HFFc6 (cell line): ENCODE data around the gene RAB26. TPM values are rescaled to one million over a fixed set of nuclear protein-coding genes. Genes with fewer than 3 reads are reported as not detected.
"Not testable (repeated sequence)": the region's sequence is repeated elsewhere in the genome, so short reads cannot be mapped to it uniquely, and the experiment has no call there.

Experiments used
- DNase-seq: peaks from one replicate; pipeline ENCODE4 v3.0.0-alpha.2; 2018
- H3K27ac Mint-ChIP-seq: 2 replicates; pipeline ENCODE4 v1.8.0; 2020; ENCODE audit warnings: mild to moderate bottlenecking, mixed read lengths
- H3K27me3 Mint-ChIP-seq: 2 replicates; pipeline ENCODE4 v1.8.0; 2021; ENCODE audit warnings: mild to moderate bottlenecking, moderate library complexity, mixed read lengths; ENCODE audit not compliant: insufficient read depth
- H3K36me3 Mint-ChIP-seq: 2 replicates; pipeline ENCODE4 v1.8.0; 2021; ENCODE audit warnings: low read depth, mixed read lengths
- H3K4me1 Mint-ChIP-seq: 2 replicates; pipeline ENCODE4 v1.8.0; 2020; ENCODE audit warnings: low read depth, mixed read lengths
- H3K4me3 Mint-ChIP-seq: 2 replicates; pipeline ENCODE4 v1.8.0; 2020; ENCODE audit warnings: mild to moderate bottlenecking, moderate library complexity, mixed read lengths
- H3K9me3 Mint-ChIP-seq: 2 replicates; pipeline ENCODE4 v1.8.0; 2020; ENCODE audit warnings: mild to moderate bottlenecking, mixed read lengths
- total RNA-seq, 6 experiments: library from RNA; stranded (reverse); fragmentation: NEBNext Ultra II Directional; extraction: Animal tissue kit (Norgen Biotek cat#: 25700); gene quantifications; 2 replicates in 1 of 6; 3 replicates in 5 of 6; pipeline ENCODE4 v1.2.3, GENCODE V29; 2021
- TF ChIP-seq, protein P1 (sequence below): fragments of 200-600 bp; sonication (generic); IDR thresholded peaks from 2 replicates; pipeline ENCODE4 v1.5.0; 2021; ENCODE audit warnings: antibody characterized with exemption, mild to moderate bottlenecking

Gene RAB26
- total RNA-seq, 6 experiments from 2014 or later: 0.31 to 1.2 (median 0.65) TPM

GRCh38 chr16:2126161-2126743, 22.2 kb upstream of the RAB26 start:
- peak overlapping the region; percentile 57 for H3K4me3 Mint-ChIP-seq
- H3K27ac Mint-ChIP-seq: peak overlapping the region; percentile 95
- H3K27me3 Mint-ChIP-seq, H3K9me3 Mint-ChIP-seq, H3K36me3 Mint-ChIP-seq, DNase-seq: not testable (repeated sequence)
- TF ChIP-seq, protein P1, sequence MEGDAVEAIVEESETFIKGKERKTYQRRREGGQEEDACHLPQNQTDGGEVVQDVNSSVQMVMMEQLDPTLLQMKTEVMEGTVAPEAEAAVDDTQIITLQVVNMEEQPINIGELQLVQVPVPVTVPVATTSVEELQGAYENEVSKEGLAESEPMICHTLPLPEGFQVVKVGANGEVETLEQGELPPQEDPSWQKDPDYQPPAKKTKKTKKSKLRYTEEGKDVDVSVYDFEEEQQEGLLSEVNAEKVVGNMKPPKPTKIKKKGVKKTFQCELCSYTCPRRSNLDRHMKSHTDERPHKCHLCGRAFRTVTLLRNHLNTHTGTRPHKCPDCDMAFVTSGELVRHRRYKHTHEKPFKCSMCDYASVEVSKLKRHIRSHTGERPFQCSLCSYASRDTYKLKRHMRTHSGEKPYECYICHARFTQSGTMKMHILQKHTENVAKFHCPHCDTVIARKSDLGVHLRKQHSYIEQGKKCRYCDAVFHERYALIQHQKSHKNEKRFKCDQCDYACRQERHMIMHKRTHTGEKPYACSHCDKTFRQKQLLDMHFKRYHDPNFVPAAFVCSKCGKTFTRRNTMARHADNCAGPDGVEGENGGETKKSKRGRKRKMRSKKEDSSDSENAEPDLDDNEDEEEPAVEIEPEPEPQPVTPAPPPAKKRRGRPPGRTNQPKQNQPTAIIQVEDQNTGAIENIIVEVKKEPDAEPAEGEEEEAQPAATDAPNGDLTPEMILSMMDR: peak; percentile 12; the same call in 1 of the 2 replicates
- H3K4me1 Mint-ChIP-seq: peaks cover 57% of the 10 kb centered on the region

GRCh38 chr16:2126928-2127556, 21.4 kb upstream of the RAB26 start:
- H3K4me3 Mint-ChIP-seq: peak overlapping the region; percentile 54
- H3K36me3 Mint-ChIP-seq, H3K9me3 Mint-ChIP-seq, H3K27me3 Mint-ChIP-seq, DNase-seq: not testable (repeated sequence)
- H3K27ac Mint-ChIP-seq: peak overlapping the region; percentile 95
- peaks cover 52% of the 10 kb centered on the region for H3K4me1 Mint-ChIP-seq

DNA sequence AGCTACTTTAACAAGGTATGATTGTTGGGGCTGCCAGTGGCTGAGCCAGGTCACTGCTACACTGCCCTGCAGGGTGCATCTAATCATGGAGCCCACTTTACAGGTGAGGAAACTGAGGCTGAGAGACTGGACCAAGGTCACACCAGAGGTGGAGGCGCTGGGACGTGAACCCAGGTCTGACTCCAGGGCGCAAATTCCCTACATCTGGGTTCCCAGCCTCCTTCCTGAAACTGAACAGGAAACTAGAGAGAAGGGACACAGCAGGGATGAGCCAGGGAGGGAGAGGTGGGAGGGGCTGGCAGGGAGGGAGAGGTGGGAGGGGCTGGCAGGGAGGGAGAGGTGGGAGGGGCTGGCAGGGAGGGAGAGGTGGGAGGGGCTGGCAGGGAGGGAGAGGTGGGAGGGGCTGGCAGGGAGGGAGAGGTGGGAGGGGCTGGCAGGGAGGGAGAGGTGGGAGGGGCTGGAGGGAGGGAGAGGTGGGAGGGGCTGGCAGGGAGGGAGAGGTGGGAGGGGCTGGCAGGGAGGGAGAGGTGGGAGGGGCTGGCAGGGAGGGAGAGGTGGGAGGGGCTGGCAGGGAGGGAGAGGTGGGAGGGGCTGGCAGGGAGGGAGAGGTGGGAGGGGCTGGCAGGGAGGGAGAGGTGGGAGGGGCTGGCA, 20.7 kb upstream of the RAB26 start:
- Mint-ChIP-seq H3K27ac (peak overlapping the region; percentile 95), H3K4me3 (peak overlapping the region; percentile 43), H3K4me1 (peaks cover 52% of the 10 kb centered on the region)
- not testable (repeated sequence) for H3K27me3 Mint-ChIP-seq, H3K36me3 Mint-ChIP-seq, H3K9me3 Mint-ChIP-seq
- peak; percentile 52 for DNase-seq

GRCh38 chr16:2129251-2129650, 19.2 kb upstream of the RAB26 start:
- DNase-seq: peak; percentile 84
- Mint-ChIP-seq H3K27ac (peak overlapping the region; percentile 82), H3K4me1 (peaks cover 52% of the 10 kb centered on the region), H3K4me3 (peak overlapping the region; percentile 73)
- H3K9me3 Mint-ChIP-seq, H3K36me3 Mint-ChIP-seq, H3K27me3 Mint-ChIP-seq: not testable (repeated sequence)

GRCh38 chr16:2129890-2130447, 18.5 kb upstream of the RAB26 start:
- Mint-ChIP-seq H3K4me1 (peaks cover 50% of the 10 kb centered on the region), H3K4me3 (peak overlapping the region; percentile 73), H3K27ac (peak overlapping the region; percentile 82)
- H3K36me3 Mint-ChIP-seq, H3K27me3 Mint-ChIP-seq, H3K9me3 Mint-ChIP-seq: not testable (repeated sequence)
- DNase-seq: peak; percentile 30

DNA sequence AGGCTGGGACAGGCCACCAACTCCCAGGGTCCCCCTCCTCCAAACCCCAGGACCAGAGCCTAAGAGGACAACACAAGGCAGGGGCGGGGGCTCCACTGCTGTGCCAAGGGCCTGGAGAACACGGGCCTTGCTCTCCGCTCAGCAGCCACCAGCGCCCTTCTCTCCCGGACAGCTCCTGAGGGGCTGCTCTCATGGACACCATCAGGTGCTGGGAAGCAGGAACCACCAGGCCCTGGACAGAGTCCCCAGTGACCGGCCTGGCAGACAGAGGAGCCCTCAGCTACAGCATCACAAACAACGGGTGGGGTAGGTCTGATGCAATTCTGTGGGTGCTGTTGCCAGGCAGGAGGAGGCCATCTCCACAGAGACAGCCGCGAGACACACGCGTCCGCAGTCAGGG, 14.6 kb upstream of the RAB26 start:
- H3K4me3 Mint-ChIP-seq: peak overlapping the region; percentile 74

DNA sequence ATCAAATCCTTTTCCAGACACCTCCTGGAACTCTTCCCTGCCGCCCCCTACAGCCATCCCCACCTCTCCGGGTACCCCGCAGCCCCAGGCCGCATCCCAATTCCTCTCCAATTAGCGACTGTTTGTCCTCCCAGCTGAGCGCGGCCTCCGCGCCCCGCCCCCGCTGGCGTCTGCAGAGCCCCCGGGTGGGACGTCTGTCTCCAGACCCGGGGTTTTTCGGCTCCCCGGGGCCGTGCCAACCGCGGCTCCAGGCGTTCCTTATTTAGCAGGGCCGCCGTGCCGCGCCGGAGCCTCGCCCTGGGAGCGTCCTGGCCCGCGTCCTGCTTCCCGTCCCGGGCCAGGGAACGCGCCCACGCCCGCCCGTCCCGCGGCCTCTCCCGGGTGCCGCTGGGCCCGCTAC, 13.4 kb upstream of the RAB26 start:
- H3K27me3 Mint-ChIP-seq, H3K9me3 Mint-ChIP-seq, H3K36me3 Mint-ChIP-seq, H3K27ac Mint-ChIP-seq, DNase-seq: not testable (repeated sequence)
- peak overlapping the region; percentile 89 for H3K4me3 Mint-ChIP-seq
- peaks cover 14% of the 10 kb centered on the region for H3K4me1 Mint-ChIP-seq

More for the DNA sequence above, 14.6 kb upstream of the RAB26 start:
- H3K27ac Mint-ChIP-seq: peak overlapping the region; percentile 60
- H3K9me3 Mint-ChIP-seq, H3K36me3 Mint-ChIP-seq, H3K27me3 Mint-ChIP-seq, DNase-seq: not testable (repeated sequence)
- H3K4me1 Mint-ChIP-seq: peaks cover 25% of the 10 kb centered on the region

DNA sequence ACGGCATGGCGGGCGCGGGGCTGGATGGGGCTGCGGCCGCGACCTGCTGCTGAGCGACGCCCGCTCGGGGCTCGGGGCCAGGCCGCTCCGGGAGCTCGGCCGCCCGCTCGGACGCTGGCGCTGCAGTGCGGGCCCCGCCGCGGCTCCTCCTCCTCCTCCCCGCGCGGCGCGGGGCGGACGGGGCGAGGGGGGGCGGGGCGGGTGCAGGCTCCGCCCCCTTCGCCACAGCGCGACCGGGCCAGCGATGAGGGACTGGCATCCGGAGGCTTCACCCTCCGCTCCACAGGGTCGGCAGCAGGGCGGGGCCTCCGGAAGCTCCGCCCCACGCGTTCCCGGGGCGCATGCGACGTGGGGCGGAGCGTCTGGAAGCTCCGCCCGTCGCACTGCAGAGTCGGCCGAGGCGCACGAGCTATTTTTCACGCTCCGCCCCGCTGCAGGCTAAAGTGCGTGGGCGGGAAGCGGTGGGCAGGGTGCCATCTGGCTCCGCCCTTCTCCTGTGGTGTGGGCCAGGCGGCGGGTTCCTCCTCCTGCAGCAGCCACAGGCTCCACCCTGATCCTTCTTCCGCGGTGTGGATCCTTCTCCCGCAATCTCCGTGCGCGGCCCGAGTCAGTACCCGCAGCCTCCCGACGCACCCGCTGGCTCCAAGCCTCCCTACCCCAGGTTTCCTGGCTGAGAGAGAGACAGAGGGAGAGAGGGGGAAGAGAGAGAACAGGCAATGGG, 12.5 kb upstream of the RAB26 start, which contains the start of gene PKD1:
Gene PKD1, minus strand, starts transcription at position 129 of the 721 bp plus-strand sequence. CDS start 209 bp downstream, outside the sequence.
- not testable (repeated sequence) for H3K36me3 Mint-ChIP-seq, H3K9me3 Mint-ChIP-seq
- H3K4me1 Mint-ChIP-seq: peaks cover 18% of the 10 kb centered on the region

More for the DNA sequence above, 12.5 kb upstream of the RAB26 start, which contains the start of gene PKD1:
- H3K27ac Mint-ChIP-seq: peak within 1 kb of the TSS; percentile 79
- peak; percentile 93 for DNase-seq
- peak within 1 kb of the TSS; percentile 89 for H3K4me3 Mint-ChIP-seq
- H3K27me3 Mint-ChIP-seq: not testable (repeated sequence)
